Suprapubic skin (tissue), 4 donors: ENCODE measurements around the gene NSD1.
A peak's percentile ranks its signal among the peaks of the same experiment; 100 is the strongest.

Experiments used
- CTCF ChIP-seq, 2 donors: fragments of 200-600 bp in 1 of 2; fragments of 450-650 bp in 1 of 2; sonication (generic) in 1 of 2; IDR thresholded peaks; one replicate each; pipeline ENCODE4 v1.5.1; 2016 to 2019; ENCODE audit warnings: antibody characterized with exemption in 2 of 2, mild to moderate bottlenecking in 1 of 2, moderate library complexity in 1 of 2
- EP300 ChIP-seq: sonication (generic); formaldehyde crosslinking; IDR thresholded peaks from one replicate; pipeline ENCODE4 v1.6.1; 2017; ENCODE audit warnings: antibody characterized with exemption
- POLR2A ChIP-seq, 2 donors: fragments of 450-650 bp; IDR thresholded peaks; one replicate each; pipeline ENCODE4 v1.6.1; 2017; ENCODE audit warnings: antibody characterized with exemption in 2 of 2, mild to moderate bottlenecking in 2 of 2, moderate library complexity in 2 of 2
- POLR2AphosphoS5 ChIP-seq, 3 donors: sonication (generic); formaldehyde crosslinking; IDR thresholded peaks; one replicate each; pipeline ENCODE4 v1.6.1; 2017; ENCODE audit warnings: antibody characterized with exemption in 3 of 3

GRCh38 chr5:177133096-177133852 is at the start of gene NSD1:
- peak in 1 of 2 donors; percentile 72 for TF ChIP-seq POLR2A (IDR thresholded peaks at IDR 0.05)
- no peak for TF ChIP-seq CTCF (IDR thresholded peaks at IDR 0.05)
- peak in 1 of 3 donors; percentile 5 for TF ChIP-seq POLR2AphosphoS5 (IDR thresholded peaks at IDR 0.05)
- no peak for TF ChIP-seq EP300
